ENCODE data around the gene CBX5.

CBX5 gene

DNA sequence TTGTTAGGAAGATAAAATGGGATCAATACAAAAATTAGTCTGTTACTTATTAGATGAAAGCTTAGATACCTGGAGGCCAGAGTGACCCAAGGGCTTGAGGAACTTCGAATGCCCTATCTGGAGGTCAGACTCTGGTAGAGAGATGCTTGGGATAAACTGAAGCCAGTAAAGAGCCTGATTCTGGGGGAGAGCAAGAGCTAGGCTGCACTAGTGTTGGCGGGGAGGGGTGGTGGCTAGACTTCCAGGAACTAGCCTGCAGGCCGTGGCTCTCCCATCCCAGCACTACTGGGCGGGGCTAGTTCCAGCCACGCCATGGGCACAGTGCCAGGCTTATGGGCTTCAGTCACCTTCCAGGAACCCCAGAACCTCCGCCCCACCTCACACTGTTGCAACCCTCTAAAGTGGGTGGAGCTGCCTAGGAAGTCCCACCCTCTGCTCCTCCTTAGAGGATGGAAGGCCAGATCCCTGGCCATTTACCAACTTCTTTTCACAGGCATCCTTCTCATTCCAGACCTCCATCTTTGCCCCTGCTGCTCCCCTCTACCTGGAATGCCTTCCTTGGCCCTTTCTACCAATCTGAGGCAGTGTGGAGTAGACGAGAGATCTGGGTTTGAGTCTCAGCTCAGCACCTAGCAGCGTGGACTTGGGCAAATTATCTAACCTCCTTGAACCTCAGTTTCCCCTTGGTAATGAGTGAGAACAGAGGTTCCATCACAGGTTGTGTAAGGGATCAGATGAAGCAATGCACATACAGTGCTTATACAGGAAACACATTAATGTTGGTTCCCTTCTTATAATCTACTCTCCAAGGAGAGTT, 27.2 kb upstream of the CBX5 start:
- no peak overlapping the region for H3K23ac ChIP-seq (ENCODE audit: low read length in 2 of 2)
- H3K79me1 ChIP-seq (replicated peaks; ENCODE audit: low read length, poor library complexity, severe bottlenecking) = no peaks in the 10 kb centered on the region
- no peak overlapping the region for H3K27ac ChIP-seq (ENCODE audit: low read length, poor library complexity, severe bottlenecking)
- H3K4me2 ChIP-seq (ENCODE audit: low read length, poor library complexity, severe bottlenecking) = no peak overlapping the region
- no peak overlapping the region for H2AFZ ChIP-seq (ENCODE audit: low read depth, low read length)
- H3K36me3 ChIP-seq (ENCODE audit: control insufficient read depth in 1 of 2, insufficient read depth in 2 of 2, low read depth in 1 of 2, low read length in 2 of 2) = no peaks in the 10 kb centered on the region
- no peak overlapping the region for H2BK12ac ChIP-seq (ENCODE audit: low read length in 2 of 2)
- no peak for DNase-seq
- H3K4me3 ChIP-seq (ENCODE audit: insufficient read depth in 1 of 2, low read depth in 1 of 2, low read length in 2 of 2) = no peak overlapping the region
- H3K4me1 ChIP-seq (ENCODE audit: control insufficient read depth, insufficient read depth, low read depth, low read length) = peaks cover 5% of the 10 kb centered on the region
- H2BK15ac ChIP-seq (ENCODE audit: low read depth, poor library complexity, severe bottlenecking) = no peak overlapping the region
- 78% methylated on average over 8 of the region's 8 CpGs for WGBS
- H3K9me3 ChIP-seq (ENCODE audit: control insufficient read depth, low read length) = no peaks in the 10 kb centered on the region
- no peak overlapping the region for H2AK5ac ChIP-seq (ENCODE audit: low read length, severe bottlenecking)
- no peak overlapping the region for H3K4ac ChIP-seq (ENCODE audit: low read depth in 1 of 2, low read length in 2 of 2)
- no peak overlapping the region for H3K18ac ChIP-seq (ENCODE audit: low read depth in 1 of 2, low read length in 2 of 2)
- no peak overlapping the region for H3K9ac ChIP-seq (ENCODE audit: low read length)
- no peak overlapping the region for H2BK5ac ChIP-seq (ENCODE audit: low read depth, low read length, poor library complexity, severe bottlenecking)
- H4K8ac ChIP-seq (ENCODE audit: low read length) = peak overlapping the region; percentile 19
- H2BK120ac ChIP-seq (ENCODE audit: low read depth, low read length) = no peak overlapping the region
- H3K14ac ChIP-seq (ENCODE audit: low read length in 2 of 2) = no peak overlapping the region
- H4K91ac ChIP-seq (ENCODE audit: low read length) = no peak overlapping the region
- H3K27me3 ChIP-seq (ENCODE audit: control insufficient read depth in 1 of 2, insufficient read depth in 1 of 2, low read length in 2 of 2) = peaks cover 12 to 21% of the 10 kb centered on the region in 2 experiments

DNA sequence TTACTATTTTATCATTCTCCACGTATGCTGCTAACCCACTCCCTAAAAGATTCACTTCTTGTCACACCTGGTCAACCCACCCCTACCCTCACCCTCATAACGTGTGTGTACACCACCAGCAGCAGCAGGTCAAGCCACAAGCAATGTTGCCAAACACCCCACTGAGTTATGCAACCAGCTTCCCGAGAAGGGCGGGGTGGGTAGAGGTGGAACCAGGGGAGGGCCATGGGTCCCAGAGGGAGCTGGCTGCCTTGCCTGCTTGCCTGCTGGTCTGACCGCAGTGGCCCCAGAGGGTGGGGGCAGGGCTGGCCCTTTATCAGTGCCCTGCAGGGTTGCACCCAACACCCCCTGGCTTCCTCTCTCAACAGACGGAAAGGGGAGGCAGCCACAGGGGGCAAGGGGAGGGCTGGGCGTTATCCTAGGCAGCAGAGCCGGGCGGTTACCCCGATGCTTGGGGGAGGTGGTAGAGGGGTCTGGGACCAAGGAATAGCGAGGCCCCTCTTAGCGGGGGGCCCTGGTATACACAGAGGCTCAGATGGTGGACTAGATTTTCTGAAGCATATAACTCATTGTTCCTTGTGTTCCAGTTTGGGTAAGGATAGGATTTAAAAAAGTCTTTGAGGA, 24.4 kb upstream of the CBX5 start:
- Histone ChIP-seq H2BK12ac (ENCODE audit: low read length in 2 of 2) (peak overlapping the region in 1 of 2 experiments; percentile 33), H3K27me3 (ENCODE audit: control insufficient read depth in 1 of 2, insufficient read depth in 1 of 2, low read length in 2 of 2) (peaks cover 18 to 43% of the 10 kb centered on the region in 2 experiments), H3K27ac (ENCODE audit: low read length, poor library complexity, severe bottlenecking) (no peak overlapping the region), H3K4me3 (ENCODE audit: insufficient read depth in 1 of 2, low read depth in 1 of 2, low read length in 2 of 2) (no peak overlapping the region), H2AFZ (ENCODE audit: low read depth, low read length) (no peak overlapping the region), H2AK5ac (ENCODE audit: low read length, severe bottlenecking) (no peak overlapping the region), H3K18ac (ENCODE audit: low read depth in 1 of 2, low read length in 2 of 2) (no peak overlapping the region), H3K79me1 (replicated peaks; ENCODE audit: low read length, poor library complexity, severe bottlenecking) (no peaks in the 10 kb centered on the region), H3K9ac (ENCODE audit: low read length) (no peak overlapping the region), H3K14ac (ENCODE audit: low read length in 2 of 2) (no peak overlapping the region), H2BK120ac (ENCODE audit: low read depth, low read length) (no peak overlapping the region), H3K4me1 (ENCODE audit: control insufficient read depth, insufficient read depth, low read depth, low read length) (peaks cover 14% of the 10 kb centered on the region), H3K36me3 (ENCODE audit: control insufficient read depth in 1 of 2, insufficient read depth in 2 of 2, low read depth in 1 of 2, low read length in 2 of 2) (no peaks in the 10 kb centered on the region), H4K91ac (ENCODE audit: low read length) (peak overlapping the region; percentile 6), H3K9me3 (ENCODE audit: control insufficient read depth, low read length) (no peaks in the 10 kb centered on the region), H3K23ac (ENCODE audit: low read length in 2 of 2) (peak overlapping the region in 1 of 2 experiments; percentile 23), H2BK15ac (ENCODE audit: low read depth, poor library complexity, severe bottlenecking) (no peak overlapping the region), H3K4me2 (ENCODE audit: low read length, poor library complexity, severe bottlenecking) (no peak overlapping the region), H4K8ac (ENCODE audit: low read length) (no peak overlapping the region), H2BK5ac (ENCODE audit: low read depth, low read length, poor library complexity, severe bottlenecking) (no peak overlapping the region), H3K4ac (ENCODE audit: low read depth in 1 of 2, low read length in 2 of 2) (peak overlapping the region in 1 of 2 experiments; percentile 61)
- peak; percentile 55 for DNase-seq
- 21% methylated on average over 11 of the region's 12 CpGs for WGBS

GRCh38 chr12:54303640-54304039, 23.7 kb upstream of the CBX5 start:
- Histone ChIP-seq H3K27ac (ENCODE audit: low read length, poor library complexity, severe bottlenecking) (no peak overlapping the region), H3K9ac (ENCODE audit: low read length) (no peak overlapping the region), H3K36me3 (ENCODE audit: control insufficient read depth in 1 of 2, insufficient read depth in 2 of 2, low read depth in 1 of 2, low read length in 2 of 2) (no peaks in the 10 kb centered on the region), H2BK5ac (ENCODE audit: low read depth, low read length, poor library complexity, severe bottlenecking) (no peak overlapping the region), H2BK120ac (ENCODE audit: low read depth, low read length) (no peak overlapping the region), H3K4me2 (ENCODE audit: low read length, poor library complexity, severe bottlenecking) (no peak overlapping the region), H3K4ac (ENCODE audit: low read depth in 1 of 2, low read length in 2 of 2) (no peak overlapping the region), H4K91ac (ENCODE audit: low read length) (no peak overlapping the region), H3K79me1 (replicated peaks; ENCODE audit: low read length, poor library complexity, severe bottlenecking) (no peaks in the 10 kb centered on the region), H2BK12ac (ENCODE audit: low read length in 2 of 2) (no peak overlapping the region), H2AK5ac (ENCODE audit: low read length, severe bottlenecking) (no peak overlapping the region), H3K18ac (ENCODE audit: low read depth in 1 of 2, low read length in 2 of 2) (no peak overlapping the region), H3K23ac (ENCODE audit: low read length in 2 of 2) (no peak overlapping the region), H2BK15ac (ENCODE audit: low read depth, poor library complexity, severe bottlenecking) (no peak overlapping the region), H3K4me1 (ENCODE audit: control insufficient read depth, insufficient read depth, low read depth, low read length) (peaks cover 14% of the 10 kb centered on the region), H3K4me3 (ENCODE audit: insufficient read depth in 1 of 2, low read depth in 1 of 2, low read length in 2 of 2) (no peak overlapping the region), H2AFZ (ENCODE audit: low read depth, low read length) (no peak overlapping the region), H4K8ac (ENCODE audit: low read length) (no peak overlapping the region), H3K9me3 (ENCODE audit: control insufficient read depth, low read length) (no peaks in the 10 kb centered on the region), H3K27me3 (ENCODE audit: control insufficient read depth in 1 of 2, insufficient read depth in 1 of 2, low read length in 2 of 2) (peaks cover 18 to 49% of the 10 kb centered on the region in 2 experiments), H3K14ac (ENCODE audit: low read length in 2 of 2) (no peak overlapping the region)
- no peak for DNase-seq

GRCh38 chr12:54301428-54302048, 21.6 kb upstream of the CBX5 start:
- H2AK5ac ChIP-seq (ENCODE audit: low read length, severe bottlenecking) = no peak overlapping the region
- no peak overlapping the region for H2BK15ac ChIP-seq (ENCODE audit: low read depth, poor library complexity, severe bottlenecking)
- H3K4me2 ChIP-seq (ENCODE audit: low read length, poor library complexity, severe bottlenecking) = no peak overlapping the region
- no peak overlapping the region for H2AFZ ChIP-seq (ENCODE audit: low read depth, low read length)
- H2BK5ac ChIP-seq (ENCODE audit: low read depth, low read length, poor library complexity, severe bottlenecking) = no peak overlapping the region
- no peak overlapping the region for H2BK12ac ChIP-seq (ENCODE audit: low read length in 2 of 2)
- peaks cover 14% of the 10 kb centered on the region for H3K4me1 ChIP-seq (ENCODE audit: control insufficient read depth, insufficient read depth, low read depth, low read length)
- H3K23ac ChIP-seq (ENCODE audit: low read length in 2 of 2) = no peak overlapping the region
- H3K4ac ChIP-seq (ENCODE audit: low read depth in 1 of 2, low read length in 2 of 2) = no peak overlapping the region
- no peak for DNase-seq
- H3K9me3 ChIP-seq (ENCODE audit: control insufficient read depth, low read length) = no peaks in the 10 kb centered on the region
- no peak overlapping the region for H3K18ac ChIP-seq (ENCODE audit: low read depth in 1 of 2, low read length in 2 of 2)
- H3K79me1 ChIP-seq (replicated peaks; ENCODE audit: low read length, poor library complexity, severe bottlenecking) = no peaks in the 10 kb centered on the region
- H4K91ac ChIP-seq (ENCODE audit: low read length) = no peak overlapping the region
- no peaks in the 10 kb centered on the region for H3K36me3 ChIP-seq (ENCODE audit: control insufficient read depth in 1 of 2, insufficient read depth in 2 of 2, low read depth in 1 of 2, low read length in 2 of 2)
- H3K14ac ChIP-seq (ENCODE audit: low read length in 2 of 2) = no peak overlapping the region
- H4K8ac ChIP-seq (ENCODE audit: low read length) = no peak overlapping the region
- no peak overlapping the region for H3K27ac ChIP-seq (ENCODE audit: low read length, poor library complexity, severe bottlenecking)
- peaks cover 18 to 41% of the 10 kb centered on the region in 2 experiments for H3K27me3 ChIP-seq (ENCODE audit: control insufficient read depth in 1 of 2, insufficient read depth in 1 of 2, low read length in 2 of 2)
- H3K4me3 ChIP-seq (ENCODE audit: insufficient read depth in 1 of 2, low read depth in 1 of 2, low read length in 2 of 2) = no peak overlapping the region
- no peak overlapping the region for H2BK120ac ChIP-seq (ENCODE audit: low read depth, low read length)
- 72% methylated on average over 1 of the region's 1 CpG for WGBS
- peak overlapping the region; percentile 57 for H3K9ac ChIP-seq (ENCODE audit: low read length)

Data from mesenchymal stem cell (in vitro differentiated cells and primary cell).